SU-DHL-6 (cell line): ENCODE results near the gene TMEM175.
"Not testable (repeated sequence)": the region's sequence is repeated elsewhere in the genome, so short reads cannot be mapped to it uniquely, and the experiment has no call there.

Experiments
- H2AFZ ChIP-seq: fragments of 200-600 bp; sonication (generic); 2 replicates; pipeline ENCODE4 v1.6.1; 2014; ENCODE audit warnings: low read depth, mild to moderate bottlenecking, moderate library complexity, mixed read lengths, antibody characterized with exemption, low read length; ENCODE audit not compliant: severe bottlenecking
- H3F3A ChIP-seq: fragments of 200-600 bp; shearing (Covaris generic); 2 replicates; pipeline ENCODE4 v1.6.0; 2016; ENCODE audit warnings: antibody characterized with exemption, mild to moderate bottlenecking; ENCODE audit not compliant: insufficient read depth
- H3K27ac ChIP-seq: fragments of 200-600 bp; sonication (generic); 2 replicates; pipeline ENCODE4 v1.5.1; 2016; ENCODE audit warnings: low read depth, mild to moderate bottlenecking, low read length, moderate library complexity, mixed read lengths
- H3K27me3 ChIP-seq: fragments of 200-600 bp; sonication (generic), shearing (Covaris generic); 2 replicates; pipeline ENCODE4 v1.6.0; 2014; ENCODE audit warnings: mild to moderate bottlenecking, low read length
- H3K36me3 ChIP-seq: fragments of 200-600 bp; sonication (generic); 2 replicates; pipeline ENCODE4 v1.6.1; 2014; ENCODE audit warnings: mild to moderate bottlenecking, low read length, mixed read lengths
- H3K4me2 ChIP-seq: fragments of 300-600, 200-600 bp; shearing (Covaris generic), sonication (generic); 2 replicates; pipeline ENCODE4 v1.6.0; 2014; ENCODE audit warnings: low read length, low read depth, mild to moderate bottlenecking; ENCODE audit not compliant: poor library complexity, severe bottlenecking
- H3K4me3 ChIP-seq: fragments of 200-600 bp; sonication (generic); 2 replicates; pipeline ENCODE4 v1.5.1; 2014; ENCODE audit warnings: antibody characterized with exemption, low read length, mild to moderate bottlenecking, mixed read lengths; ENCODE audit not compliant: insufficient read depth, poor library complexity, severe bottlenecking
- H3K79me2 ChIP-seq: fragments of 200-600 bp; sonication (generic); 2 replicates; pipeline ENCODE4 v1.6.1; 2014; ENCODE audit warnings: mild to moderate bottlenecking, low read length, moderate library complexity; ENCODE audit not compliant: insufficient read depth
- H3K9ac ChIP-seq: fragments of 200-600 bp; sonication (generic); 2 replicates; pipeline ENCODE4 v1.7.0; 2014; ENCODE audit warnings: mild to moderate bottlenecking, low read length
- H3K9me2 ChIP-seq: fragments of 200-600 bp; sonication (generic); replicated peaks from 2 replicates; pipeline ENCODE4 v1.6.1; 2014; ENCODE audit warnings: low read length; ENCODE audit not compliant: insufficient read depth
- H3K9me3 ChIP-seq: fragments of 200-600 bp; sonication (generic); 2 replicates; pipeline ENCODE4 v1.6.1; 2014; ENCODE audit warnings: low read length, mixed read lengths; ENCODE audit not compliant: insufficient read depth
- H4K20me1 ChIP-seq: fragments of 200-600 bp; sonication (generic); 2 replicates; pipeline ENCODE4 v1.6.1; 2014; ENCODE audit warnings: low read depth, mild to moderate bottlenecking, antibody characterized with exemption, low read length, moderate library complexity, mixed read lengths
- EZH2phosphoT487 ChIP-seq: fragments of 200-600 bp; sonication (generic), shearing (Covaris generic); conservative IDR thresholded peaks from 2 replicates; pipeline ENCODE4 v1.6.1; 2018; ENCODE audit warnings: mild to moderate bottlenecking, antibody characterized with exemption, low read length, moderate library complexity, mixed read lengths
- TF ChIP-seq, protein P1 (sequence below): fragments of 200-600 bp; sonication (generic); IDR thresholded peaks from one replicate; pipeline ENCODE4 v1.5.1; 2017; ENCODE audit warnings: antibody characterized with exemption, mild to moderate bottlenecking, low read length, moderate library complexity; ENCODE audit not compliant: insufficient read depth, poor library complexity, severe bottlenecking

Gene TMEM175

DNA sequence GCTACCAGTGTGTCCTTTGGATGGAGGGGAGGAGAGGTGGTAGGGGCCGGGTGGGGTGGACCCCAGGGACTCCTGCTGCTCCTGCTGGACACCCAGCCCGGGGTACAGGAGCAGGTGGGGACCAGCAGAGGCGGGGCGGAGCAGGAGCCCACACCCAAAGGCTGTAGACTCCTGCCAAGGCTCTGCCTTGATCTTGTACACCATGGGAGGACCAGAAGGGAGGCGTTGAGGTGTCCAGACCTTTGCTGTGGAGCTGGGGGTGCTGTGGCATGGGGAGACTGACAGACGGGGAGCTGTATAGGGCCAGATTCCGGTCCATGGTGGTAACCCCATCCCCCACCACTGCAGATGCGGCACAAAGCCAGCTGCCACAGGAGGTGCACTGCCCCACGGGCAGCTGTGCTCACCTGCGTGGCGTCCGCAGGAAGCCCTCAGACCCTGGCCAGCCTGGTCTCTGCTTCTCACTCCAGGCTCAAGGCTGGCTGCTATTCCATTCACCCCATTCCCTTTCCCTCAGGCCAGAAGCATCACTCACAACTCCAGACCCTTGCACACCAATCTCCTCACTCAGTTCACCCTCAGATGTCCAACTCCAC, 65.9 kb downstream of the TMEM175 start:
- no peak overlapping the region for H3K4me3 ChIP-seq
- no peaks in the 10 kb centered on the region for H3K27me3 ChIP-seq
- no peak overlapping the region for H3K27ac ChIP-seq
- no peaks in the 10 kb centered on the region for H3K9me2 ChIP-seq
- no peaks in the 10 kb centered on the region for H3K79me2 ChIP-seq
- no peak overlapping the region for H2AFZ ChIP-seq
- no peaks in the 10 kb centered on the region for H3K36me3 ChIP-seq
- no peaks in the 10 kb centered on the region for H3K9me3 ChIP-seq
- H4K20me1 ChIP-seq = no peaks in the 10 kb centered on the region
- no peak overlapping the region for H3K4me2 ChIP-seq
- H3F3A ChIP-seq = no peaks in the 10 kb centered on the region
- TF ChIP-seq EZH2phosphoT487 = no peak
- TF ChIP-seq, protein P1, sequence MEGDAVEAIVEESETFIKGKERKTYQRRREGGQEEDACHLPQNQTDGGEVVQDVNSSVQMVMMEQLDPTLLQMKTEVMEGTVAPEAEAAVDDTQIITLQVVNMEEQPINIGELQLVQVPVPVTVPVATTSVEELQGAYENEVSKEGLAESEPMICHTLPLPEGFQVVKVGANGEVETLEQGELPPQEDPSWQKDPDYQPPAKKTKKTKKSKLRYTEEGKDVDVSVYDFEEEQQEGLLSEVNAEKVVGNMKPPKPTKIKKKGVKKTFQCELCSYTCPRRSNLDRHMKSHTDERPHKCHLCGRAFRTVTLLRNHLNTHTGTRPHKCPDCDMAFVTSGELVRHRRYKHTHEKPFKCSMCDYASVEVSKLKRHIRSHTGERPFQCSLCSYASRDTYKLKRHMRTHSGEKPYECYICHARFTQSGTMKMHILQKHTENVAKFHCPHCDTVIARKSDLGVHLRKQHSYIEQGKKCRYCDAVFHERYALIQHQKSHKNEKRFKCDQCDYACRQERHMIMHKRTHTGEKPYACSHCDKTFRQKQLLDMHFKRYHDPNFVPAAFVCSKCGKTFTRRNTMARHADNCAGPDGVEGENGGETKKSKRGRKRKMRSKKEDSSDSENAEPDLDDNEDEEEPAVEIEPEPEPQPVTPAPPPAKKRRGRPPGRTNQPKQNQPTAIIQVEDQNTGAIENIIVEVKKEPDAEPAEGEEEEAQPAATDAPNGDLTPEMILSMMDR = no peak
- H3K9ac ChIP-seq = no peak overlapping the region

DNA sequence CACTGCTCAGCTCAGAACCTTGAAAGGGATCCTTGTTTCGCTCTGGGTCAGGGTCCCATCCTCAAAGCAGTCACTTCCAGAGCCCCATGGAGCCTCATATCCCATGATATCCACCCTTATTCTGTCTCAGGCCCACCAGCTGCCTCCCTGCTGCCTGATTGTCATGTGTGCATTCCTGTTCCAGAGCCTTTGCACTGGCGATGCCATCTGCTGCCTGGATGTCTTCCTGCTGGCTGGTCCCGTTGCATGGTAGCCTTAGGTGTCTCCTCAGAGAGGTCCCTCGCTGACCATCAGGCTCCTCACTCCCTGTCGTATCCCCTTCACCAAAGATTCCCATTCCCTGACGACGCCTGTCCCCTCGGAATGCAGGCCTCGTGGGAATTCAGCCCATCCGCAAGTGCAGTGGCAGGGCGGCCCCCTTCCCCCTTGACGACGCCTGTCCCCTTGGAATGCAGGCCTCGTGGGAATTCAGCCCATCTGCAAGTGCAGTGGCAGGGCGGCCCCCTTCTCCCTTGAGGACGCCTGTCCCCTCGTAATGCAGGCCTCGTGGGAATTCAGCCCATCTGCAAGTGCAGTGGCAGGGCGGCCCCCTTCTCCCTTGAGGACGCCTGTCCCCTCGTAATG, 67.1 kb downstream of the TMEM175 start:
- H3K79me2 ChIP-seq, H3K9me3 ChIP-seq, H3K4me3 ChIP-seq, H3K36me3 ChIP-seq, H4K20me1 ChIP-seq, H3K27me3 ChIP-seq, H3F3A ChIP-seq, H3K9ac ChIP-seq, H2AFZ ChIP-seq, H3K27ac ChIP-seq, H3K4me2 ChIP-seq, H3K9me2 ChIP-seq: not testable (repeated sequence)

DNA sequence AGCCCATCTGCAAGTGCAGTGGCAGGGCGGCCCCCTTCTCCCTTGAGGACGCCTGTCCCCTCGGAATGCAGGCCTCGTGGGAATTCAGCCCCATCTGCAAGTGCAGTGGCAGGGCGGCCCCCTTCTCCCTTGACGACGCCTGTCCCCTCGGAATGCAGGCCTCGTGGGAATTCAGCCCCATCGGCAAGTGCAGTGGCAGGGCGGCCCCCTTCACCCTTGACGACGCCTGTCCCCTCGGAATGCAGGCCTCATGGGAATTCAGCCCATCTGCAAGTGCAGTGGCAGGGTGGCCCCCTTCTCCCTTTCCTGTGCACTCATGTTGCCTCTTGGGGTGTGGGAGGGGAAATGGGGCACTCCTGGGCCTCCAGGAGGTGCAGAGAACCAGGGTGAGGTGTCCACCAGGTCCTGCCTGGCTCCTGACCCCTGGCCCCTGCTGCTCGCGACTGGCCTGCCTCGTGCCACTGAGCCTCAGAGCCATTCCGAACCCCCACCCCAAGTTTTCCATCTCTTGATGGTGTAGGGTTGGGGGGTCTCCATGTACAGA, 67.7 kb downstream of the TMEM175 start:
- no peak overlapping the region for H3K4me2 ChIP-seq
- no peaks in the 10 kb centered on the region for H3K9me2 ChIP-seq
- no peaks in the 10 kb centered on the region for H3F3A ChIP-seq
- no peak overlapping the region for H2AFZ ChIP-seq
- no peaks in the 10 kb centered on the region for H3K27me3 ChIP-seq
- no peaks in the 10 kb centered on the region for H3K9me3 ChIP-seq
- H3K4me3 ChIP-seq = no peak overlapping the region
- TF ChIP-seq, protein P1 = no peak
- TF ChIP-seq EZH2phosphoT487 = no peak
- no peaks in the 10 kb centered on the region for H4K20me1 ChIP-seq
- H3K9ac ChIP-seq = no peak overlapping the region
- H3K27ac ChIP-seq = no peak overlapping the region
- H3K79me2 ChIP-seq = no peaks in the 10 kb centered on the region
- H3K36me3 ChIP-seq = no peaks in the 10 kb centered on the region

DNA sequence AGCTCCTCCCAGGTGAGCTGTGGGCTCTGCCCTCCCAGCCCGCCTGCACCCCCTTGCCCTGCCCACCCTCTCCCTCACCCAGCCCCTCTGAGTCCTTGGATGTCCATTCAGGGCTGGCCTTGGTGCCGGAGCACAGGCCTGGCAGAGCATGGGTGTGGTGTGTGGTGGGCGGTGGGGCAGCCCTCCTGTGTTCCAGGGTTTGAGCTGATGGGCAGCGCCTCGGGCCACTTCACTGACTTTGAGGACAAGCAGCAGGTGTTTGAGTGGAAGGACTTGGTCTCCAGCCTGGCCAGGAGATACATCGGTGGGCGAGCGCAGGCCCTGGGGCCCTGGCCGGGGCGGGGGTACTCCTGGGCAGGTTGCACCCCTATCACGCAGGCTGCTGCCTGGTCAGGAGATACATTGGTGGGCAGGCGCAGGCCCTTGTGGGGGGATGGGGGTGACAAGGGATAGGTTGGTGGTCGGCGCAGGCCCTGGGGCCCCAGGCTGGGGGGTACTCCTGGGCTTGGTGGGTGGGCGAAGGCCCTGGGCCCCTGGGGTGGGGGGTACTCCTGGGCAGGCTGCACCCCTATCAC, 68.5 kb downstream of the TMEM175 start:
- Histone ChIP-seq H4K20me1 (no peaks in the 10 kb centered on the region), H3K79me2 (no peaks in the 10 kb centered on the region), H3F3A (no peaks in the 10 kb centered on the region), H3K27ac (no peak overlapping the region), H3K9me3 (no peaks in the 10 kb centered on the region), H2AFZ (no peak overlapping the region), H3K27me3 (no peaks in the 10 kb centered on the region), H3K36me3 (no peaks in the 10 kb centered on the region), H3K9me2 (no peaks in the 10 kb centered on the region), H3K9ac (no peak overlapping the region), H3K4me2 (no peak overlapping the region), H3K4me3 (no peak overlapping the region)
- TF ChIP-seq, protein P1 = no peak
- no peak for TF ChIP-seq EZH2phosphoT487
